A549 (cell line): ENCODE measurements around the gene CRACR2B. TPM values are rescaled to one million over a fixed set of nuclear protein-coding genes. Genes with fewer than 3 reads are reported as not detected.

Experiments
- ATAC-seq, 2 experiments: fragments of 200-7000 bp in 1 of 2; fragments of >200 bp in 1 of 2; cut with Nextera tagmentation in 1 of 2; cut with Tn5 transposase in 1 of 2; 3 replicates each; pipeline versions ENCODE4 v1.8.0 to v1.9.1; 2018 to 2020; ENCODE audit warnings: mild to moderate bottlenecking in 1 of 2, moderate library complexity in 1 of 2
- CTCF ChIA-PET: fragments of 300-600 bp; sonication (Branson Sonifier 250); formaldehyde crosslinking; extraction: SDS; loops from one replicate; lab custom pipeline; 2021; ENCODE audit warnings: antibody characterized with exemption, inconsistent platforms; lab: Yijun Ruan, JAX
- POLR2A ChIA-PET: fragments of 350-600 bp; formaldehyde crosslinking; extraction: SDS; loops from one replicate; lab custom pipeline; 2021; ENCODE audit warnings: antibody characterized with exemption, inconsistent platforms; lab: Yijun Ruan, JAX
- DNase-seq, 2 experiments: peaks; one replicate each; pipeline versions ENCODE4 v3.0.0 to v3.0.0-alpha.2; 2011 to 2016; ENCODE audit warnings: low read depth in 1 of 2, low spot score in 1 of 2
- FAIRE-seq: peaks from 2 replicates; lab custom pipeline; 2011; peaks lifted over from hg19 to GRCh38; lab: Jason Lieb, UNC
- H3K27ac ChIP-seq, 2 experiments: fragments of >200 bp; sonication (Bioruptor Twin); formaldehyde crosslinking; 3 replicates each; pipeline ENCODE4 v1.5.1; 2016 to 2017
- H3K4me1 ChIP-seq: fragments of >200 bp; sonication (Bioruptor Twin); formaldehyde crosslinking; 3 replicates; pipeline ENCODE4 v1.6.1; 2016
- H3K4me2 ChIP-seq: fragments of >200 bp; sonication (Bioruptor Twin); formaldehyde crosslinking; 3 replicates; pipeline ENCODE4 v1.6.1; 2016
- H3K4me3 ChIP-seq: fragments of >200 bp; sonication (Bioruptor Twin); formaldehyde crosslinking; 3 replicates; pipeline ENCODE4 v1.5.1; 2016
- H3K9me3 ChIP-seq: fragments of >200 bp; sonication (Bioruptor Twin); formaldehyde crosslinking; 3 replicates; pipeline ENCODE4 v1.6.1; 2016
- ATOH8 ChIP-seq: fragments of 250-450 bp; sonication (Bioruptor Pico); IDR thresholded peaks from 2 replicates; pipeline ENCODE4 v1.5.0; 2020; ENCODE audit warnings: low read depth, mild to moderate bottlenecking, moderate library complexity
- BHLHE40 ChIP-seq: IDR thresholded peaks from 2 replicates; pipeline ENCODE4 v1.6.1; 2012; ENCODE audit warnings: low read depth, low read length, inconsistent platforms
- CBX8 ChIP-seq: fragments of 200-600 bp; sonication (generic); IDR thresholded peaks from 2 replicates; pipeline ENCODE4 v1.6.1; 2016
- E2F6 ChIP-seq: IDR thresholded peaks from 2 replicates; pipeline ENCODE4 v1.6.1; 2012; ENCODE audit warnings: low read depth, borderline replicate concordance
- EHF ChIP-seq: fragments of 250-450 bp; sonication (Bioruptor Pico); IDR thresholded peaks from 2 replicates; pipeline ENCODE4 v1.5.0; 2020; ENCODE audit warnings: mild to moderate bottlenecking
- ELK1 ChIP-seq: fragments of 150-350 bp; IDR thresholded peaks from 2 replicates; pipeline ENCODE4 v1.6.1; 2014; ENCODE audit warnings: low read depth, mild to moderate bottlenecking, low read length
- EP300 ChIP-seq, 2 experiments: fragments of >200 bp; sonication (Bioruptor Twin); formaldehyde crosslinking; IDR thresholded peaks; 2 replicates in 1 of 2; 3 replicates in 1 of 2; pipeline ENCODE4 v1.6.1; 2016 to 2017
- FOSB ChIP-seq: fragments of 250-450 bp; sonication (Bioruptor Pico); IDR thresholded peaks from 2 replicates; pipeline ENCODE4 v1.5.0; 2020; ENCODE audit warnings: mild to moderate bottlenecking, moderate library complexity
- JUNB ChIP-seq: fragments of >200 bp; sonication (Bioruptor Twin); formaldehyde crosslinking; IDR thresholded peaks from 2 replicates; pipeline ENCODE4 v1.6.1; 2016
- KDM1A ChIP-seq: fragments of 200-600 bp; sonication (generic); IDR thresholded peaks from 2 replicates; pipeline ENCODE4 v1.6.1; 2016; ENCODE audit warnings: low read depth, mild to moderate bottlenecking
- MAX ChIP-seq: IDR thresholded peaks from 2 replicates; pipeline ENCODE4 v1.6.1; 2012
- NFE2L2 ChIP-seq: fragments of 150-350 bp; conservative IDR thresholded peaks from 2 replicates; pipeline ENCODE4 v1.6.1; 2014; ENCODE audit warnings: low read length
- NPAS2 ChIP-seq: fragments of 250-450 bp; sonication (Bioruptor Pico); IDR thresholded peaks from 2 replicates; pipeline ENCODE4 v1.8.0; 2022; ENCODE audit warnings: mild to moderate bottlenecking, moderate library complexity, borderline replicate concordance
- PBX3 ChIP-seq: IDR thresholded peaks from 2 replicates; pipeline ENCODE4 v1.6.1; 2012
- POLR2AphosphoS2 ChIP-seq: conservative IDR thresholded peaks from 2 replicates; pipeline ENCODE4 v1.6.1; 2012; ENCODE audit warnings: low read length, improper control_type of control experiment, inconsistent platforms
- SMC3 ChIP-seq: fragments of >200 bp; sonication (Bioruptor Twin); formaldehyde crosslinking; IDR thresholded peaks from 3 replicates; pipeline ENCODE4 v1.6.1; 2018; ENCODE audit warnings: inconsistent platforms
- SREBF2 ChIP-seq: fragments of 450-650 bp; IDR thresholded peaks from 2 replicates; pipeline ENCODE4 v1.6.1; 2014; ENCODE audit warnings: mild to moderate bottlenecking, moderate library complexity
- WGBS: methylation state at CpG from one replicate; pipeline ENCODE4 v1.1.6; 2017; ENCODE audit errors: missing lambda C conversion rate; 5-methylcytosine and 5-hydroxymethylcytosine counted together
- polyA plus RNA-seq, 4 experiments: library from polyadenylated mRNA; depleted of rRNA in 3 of 4; stranded (reverse); fragments of >200 nt; fragmentation: RNase III in 1 of 4; extraction: RNeasy Plus Mini Kit Qiagen cat#74134 plus additional on column Dnase treatment in 1 of 4; gene quantifications; 2 replicates in 3 of 4; 3 replicates in 1 of 4; pipeline ENCODE4 v1.2.3, GENCODE V29; 2011 to 2017

CRACR2B gene
- polyA plus RNA-seq, 2 of the 4 experiments (the other 2 are of a cell fraction): 1.2 to 3.0 TPM

- no peaks in the 10 kb centered on the region for H3K9me3 ChIP-seq
- H3K4me3 ChIP-seq: no peak overlapping the region
- WGBS: 100% methylated on average over 1 of the region's 7 CpGs
- ChIA-PET CTCF (interaction anchor here (0.9 kb wide), 1 partner anchor 28 kb away, joined by 3 read pairs; no protein-coding TSS in a partner anchor), POLR2A (no interaction called here)
- H3K4me1 ChIP-seq: peaks cover 51% of the 10 kb centered on the region
- FAIRE-seq (no peak), ATAC-seq (no peak), DNase-seq (no peak)
- H3K27ac ChIP-seq: no peak overlapping the region
- no peak overlapping the region for H3K4me2 ChIP-seq
- TF ChIP-seq EP300 (IDR thresholded peaks at IDR 0.05) (no peak), ATOH8 (no peak), JUNB (no peak), FOSB (CRISPR knock-in tag) (no peak), NPAS2 (CRISPR knock-in tag) (no peak), PBX3 (no peak)
Measured at GRCh38 chr11:793556-793955, 34.2 kb upstream of the CRACR2B start.

- no peaks in the 10 kb centered on the region for H3K9me3 ChIP-seq
- ChIA-PET CTCF (interaction anchor here (0.9 kb wide), 1 partner anchor 29 kb away, joined by 3 read pairs; no protein-coding TSS in a partner anchor), POLR2A (no interaction called here)
- peaks cover 50% of the 10 kb centered on the region for H3K4me1 ChIP-seq
- no peak for FAIRE-seq
- no peak for ATAC-seq
- 95% methylated on average over 15 of the region's 31 CpGs for WGBS
- no peak overlapping the region for H3K4me3 ChIP-seq
- no peak overlapping the region for H3K27ac ChIP-seq
- no peak for TF ChIP-seq EHF
- no peak for TF ChIP-seq POLR2AphosphoS2
- no peak for TF ChIP-seq JUNB
- no peak for TF ChIP-seq NFE2L2
- DNase-seq: no peak
- no peak overlapping the region for H3K4me2 ChIP-seq
Measured at GRCh38 chr11:794013-794765, 33.5 kb upstream of the CRACR2B start.

GRCh38 chr11:794766-795633 is 32.7 kb upstream of the CRACR2B start:
- WGBS: 60% methylated on average over 27 of the region's 38 CpGs
- no peak overlapping the region for H3K4me3 ChIP-seq

More at GRCh38 chr11:794766-795633, 32.7 kb upstream of the CRACR2B start:
- POLR2A ChIA-PET: interaction anchor here (0.8 kb wide), 1 partner anchor 25 kb away, joined by 3 read pairs; no protein-coding TSS in a partner anchor
- CTCF ChIA-PET: interaction anchor here (1.5 kb wide), 1 partner anchor 10 kb away, joined by 3 read pairs; the partner anchor contains the start of gene PIDD1
- Histone ChIP-seq H3K4me2 (peak overlapping the region; percentile 90), H3K4me1 (peaks cover 41% of the 10 kb centered on the region), H3K9me3 (no peaks in the 10 kb centered on the region), H3K27ac (peak overlapping the region in 1 of 2 experiments; percentile 99; a peak in 4 of 6 replicates)
- no peak for DNase-seq
- TF ChIP-seq JUNB: no peak
- TF ChIP-seq SMC3: no peak
- TF ChIP-seq E2F6: no peak
- no peak for TF ChIP-seq KDM1A
- TF ChIP-seq MAX: peak; percentile 37; the same call in 1 of the 2 replicates
- no peak for TF ChIP-seq SREBF2
- TF ChIP-seq BHLHE40: peak; percentile 80
- no peak for TF ChIP-seq ELK1
- TF ChIP-seq CBX8: no peak
- ATAC-seq: no peak
- FAIRE-seq: no peak
